Choroid plexus epithelial cell (primary cell): ENCODE results near the gene XCL1.
A peak's percentile ranks its signal among the peaks of the same experiment; 100 is the strongest.

Source experiments
- DNase-seq: peaks from one replicate; pipeline ENCODE4 v3.0.0-alpha.2; 2010; ENCODE audit warnings: low read depth
- H3K4me3 ChIP-seq: 2 replicates; pipeline ENCODE4 v1.5.1; 2011; ENCODE audit warnings: low read depth, mild to moderate bottlenecking, control low read depth, low read length, moderate library complexity
- CTCF ChIP-seq: conservative IDR thresholded peaks from 2 replicates; pipeline ENCODE4 v1.5.1; 2011; ENCODE audit warnings: low read depth, mild to moderate bottlenecking, control low read depth, inconsistent platforms, low read length, moderate library complexity

XCL1 gene

GRCh38 chr1:168607872-168608428, 31.5 kb downstream of the XCL1 start:
- H3K4me3 ChIP-seq: no peak overlapping the region
- no peak for DNase-seq
- no peak for TF ChIP-seq CTCF

- TF ChIP-seq CTCF: no peak
- H3K4me3 ChIP-seq: no peak overlapping the region
- peak; percentile 67 for DNase-seq
Measured at GRCh38 chr1:168608796-168609715, 32.7 kb downstream of the XCL1 start.

- DNase-seq: no peak
- TF ChIP-seq CTCF: no peak
- no peak overlapping the region for H3K4me3 ChIP-seq
Measured at GRCh38 chr1:168609741-168610510, 33.5 kb downstream of the XCL1 start.

GRCh38 chr1:168613038-168613451, 36.6 kb downstream of the XCL1 start:
- no peak for TF ChIP-seq CTCF
- no peak overlapping the region for H3K4me3 ChIP-seq
- no peak for DNase-seq

GRCh38 chr1:168613691-168614231, 37.4 kb downstream of the XCL1 start:
- no peak for TF ChIP-seq CTCF

GRCh38 chr1:168614235-168614634, 37.8 kb downstream of the XCL1 start:
- H3K4me3 ChIP-seq: no peak overlapping the region
- DNase-seq: no peak
- no peak for TF ChIP-seq CTCF

More at GRCh38 chr1:168613691-168614231, 37.4 kb downstream of the XCL1 start:
- DNase-seq: no peak
- H3K4me3 ChIP-seq: no peak overlapping the region
